ENCODE results near the gene RASGEF1C.

RASGEF1C gene

DNA sequence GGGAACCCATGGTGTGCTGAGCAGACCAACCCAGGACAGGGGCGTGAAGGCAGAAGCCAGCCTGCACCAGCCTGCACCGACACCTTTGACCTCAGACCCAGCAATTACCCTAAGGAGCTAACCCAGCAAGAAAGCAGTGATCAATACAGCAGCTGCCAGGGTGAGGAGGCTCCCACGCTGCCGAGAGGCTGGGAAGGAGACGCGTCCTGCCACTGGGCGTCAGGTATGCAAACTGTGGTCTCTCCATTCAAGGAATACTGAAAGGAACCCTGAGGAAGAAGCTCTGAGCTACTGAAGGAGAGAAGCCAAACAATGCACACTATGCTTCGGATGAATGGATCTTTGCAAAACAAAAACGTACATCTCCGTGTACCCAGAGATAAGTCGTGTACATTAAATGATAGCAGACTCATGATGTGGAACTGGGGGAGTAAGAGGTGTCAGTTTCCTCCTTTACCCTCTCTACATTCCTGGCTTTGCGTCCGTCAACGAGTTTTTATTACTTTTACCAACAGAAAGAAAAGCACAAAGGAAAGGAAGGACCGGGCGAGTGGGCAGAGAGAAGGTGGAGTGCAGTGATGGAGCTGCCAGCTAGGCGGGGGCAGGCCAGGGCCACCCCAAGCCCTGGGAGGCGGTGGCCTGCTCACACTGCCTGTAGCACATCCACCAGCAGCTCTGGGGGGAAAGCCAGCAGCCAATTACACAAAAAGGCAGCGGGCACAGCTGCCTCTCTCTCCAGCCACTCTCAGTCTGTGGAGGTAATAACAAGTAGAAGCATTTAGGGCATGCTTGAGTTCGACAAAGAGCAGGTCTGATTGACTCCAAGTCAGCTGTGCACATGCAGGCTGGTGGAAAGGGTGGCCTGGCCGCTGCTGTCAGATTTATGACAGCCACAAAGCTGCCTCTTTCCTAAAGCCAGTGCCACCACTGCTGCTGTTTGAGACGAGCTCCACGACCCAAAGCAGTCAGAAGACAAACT is 29.3 kb downstream of the RASGEF1C start:
- DNase-seq: no peak

DNA sequence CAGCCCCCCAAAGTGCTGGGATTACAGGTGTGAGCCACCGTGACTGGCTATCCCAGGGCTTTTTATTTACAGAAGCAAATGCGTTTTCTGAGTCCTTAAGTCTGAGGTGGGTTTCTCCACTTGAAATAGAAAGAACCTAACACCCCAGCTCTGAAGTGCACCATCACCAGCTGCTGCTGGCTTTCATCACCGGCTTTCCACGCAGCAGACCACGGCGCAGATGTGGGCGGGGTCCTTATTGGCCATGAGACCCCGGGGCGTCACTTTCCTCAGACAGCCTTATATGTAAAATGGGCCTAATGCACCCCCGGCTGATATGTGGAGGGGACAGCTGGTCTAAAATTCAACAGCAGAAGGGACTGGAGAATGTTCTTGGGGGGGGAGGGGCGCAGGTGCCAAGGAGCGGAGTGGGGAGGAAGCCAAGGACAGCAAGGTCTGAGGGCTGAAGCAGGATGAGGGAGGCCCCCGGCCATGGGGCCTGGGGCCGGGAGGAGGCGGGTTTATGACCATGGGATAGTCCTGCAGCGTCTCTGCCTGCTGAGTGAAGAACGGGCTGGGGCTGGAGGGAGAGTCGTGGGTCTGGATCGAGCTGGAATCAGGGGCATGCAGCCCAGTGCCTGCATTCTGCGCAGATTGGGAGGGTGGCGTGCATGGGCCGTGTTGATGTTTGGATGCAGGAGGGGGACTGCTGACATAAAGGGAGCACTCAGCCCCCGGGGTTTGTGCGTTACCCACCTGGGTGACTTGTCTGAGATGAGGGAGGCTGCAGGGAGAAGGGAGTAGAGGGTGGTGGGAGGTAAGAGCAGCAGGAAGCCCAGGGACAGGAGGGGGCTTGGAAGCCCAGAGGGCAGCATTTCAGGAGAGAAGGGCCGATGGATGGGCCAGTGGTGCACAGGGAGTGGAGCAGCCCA is 30.2 kb downstream of the RASGEF1C start:
- DNase-seq: no peak

DNA sequence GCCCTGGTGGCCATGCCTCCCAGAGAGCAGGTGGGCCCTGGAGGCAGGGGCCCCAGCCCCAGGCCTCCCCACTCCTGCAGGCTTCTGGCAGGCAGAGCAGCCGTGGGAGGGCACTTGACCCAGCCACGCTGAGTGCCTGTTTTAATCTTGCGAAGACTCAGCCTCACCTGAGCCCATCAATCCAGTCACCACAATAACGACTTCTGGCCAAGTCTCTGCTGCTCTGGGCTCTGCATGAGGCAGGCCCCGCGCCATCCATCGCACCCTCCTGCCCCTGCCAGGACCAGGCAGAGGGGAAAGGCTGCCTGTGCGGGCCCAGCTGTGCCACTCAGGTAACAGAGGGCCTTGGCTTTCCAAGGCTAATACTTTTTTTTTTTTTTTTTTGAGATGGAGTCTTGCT is 32.8 kb downstream of the RASGEF1C start:
- DNase-seq: no peak

DNA sequence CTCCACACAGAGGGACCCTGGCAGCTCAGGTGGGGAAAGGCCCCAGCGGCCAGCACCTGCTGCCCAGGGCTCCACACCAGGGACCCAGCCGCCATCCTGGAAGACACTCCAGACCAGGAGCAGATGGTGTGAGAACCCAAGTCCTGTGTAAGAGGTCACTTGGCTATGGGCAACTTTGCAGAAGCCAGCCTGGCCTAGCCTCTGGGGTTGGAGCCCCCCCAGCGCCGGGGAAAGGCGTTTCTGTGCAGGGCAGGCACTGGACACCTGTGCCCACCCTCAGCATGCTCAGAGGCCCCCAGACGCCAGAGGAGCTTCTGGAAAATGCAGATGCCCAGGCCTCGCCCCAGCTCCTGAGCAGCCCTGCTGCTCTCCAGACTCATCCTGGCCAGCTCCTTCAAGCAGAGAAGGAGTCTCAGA is 34.0 kb downstream of the RASGEF1C start:
- DNase-seq: no peak

DNA sequence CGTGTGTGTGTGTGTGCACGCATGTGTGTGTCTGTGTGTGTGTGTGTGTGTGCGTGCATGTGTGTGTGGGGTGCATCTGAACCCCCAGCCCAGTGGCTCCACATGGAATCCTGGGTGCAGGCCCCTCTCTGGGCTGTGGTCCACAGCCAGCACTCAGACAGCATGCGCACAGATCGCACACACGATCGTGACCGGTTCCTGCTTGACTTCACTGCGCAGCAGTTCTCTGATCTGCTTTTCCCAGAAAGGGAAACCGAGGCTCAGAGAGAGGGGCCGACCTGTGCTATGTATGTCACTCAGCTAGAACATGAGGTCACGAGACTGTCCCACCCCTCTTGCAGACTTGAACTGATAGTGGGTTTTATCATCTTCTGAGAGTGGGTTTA is 34.4 kb downstream of the RASGEF1C start:
- DNase-seq: no peak

DNA sequence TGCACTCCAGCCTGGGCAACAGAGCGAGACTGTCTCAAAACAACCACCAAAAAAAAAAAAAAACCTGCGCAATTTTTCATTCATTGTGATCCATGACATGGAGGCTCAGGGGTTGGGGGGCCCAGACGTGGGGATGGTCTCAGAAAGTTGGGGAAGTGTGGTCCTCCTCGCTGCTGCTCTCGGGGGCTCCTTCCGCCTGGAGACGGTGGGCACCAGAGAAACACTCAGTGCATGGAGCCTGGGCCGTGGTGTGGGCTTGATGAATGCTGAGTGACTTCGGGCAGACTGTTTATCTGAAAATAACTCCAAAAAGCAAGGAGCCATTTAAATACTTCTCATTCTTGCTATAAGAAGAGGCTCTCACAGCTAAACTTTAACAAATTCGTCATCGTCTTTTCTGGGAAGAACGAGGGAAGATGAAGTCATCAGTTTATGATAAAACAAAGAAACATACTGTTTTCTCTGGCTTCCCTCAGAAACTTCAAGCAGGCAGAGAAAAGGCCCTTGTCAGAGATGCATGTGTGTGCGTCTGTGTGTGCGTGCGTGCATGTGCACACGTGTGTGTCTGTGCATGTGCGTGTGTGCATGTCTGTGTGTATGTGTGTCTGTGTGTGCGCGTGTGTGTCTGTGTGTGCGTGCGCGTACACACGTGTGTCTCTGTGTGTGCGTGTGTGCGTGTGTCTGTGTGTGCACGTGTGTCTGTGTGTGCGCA is 35.0 kb downstream of the RASGEF1C start:
- DNase-seq: no peak

DNA sequence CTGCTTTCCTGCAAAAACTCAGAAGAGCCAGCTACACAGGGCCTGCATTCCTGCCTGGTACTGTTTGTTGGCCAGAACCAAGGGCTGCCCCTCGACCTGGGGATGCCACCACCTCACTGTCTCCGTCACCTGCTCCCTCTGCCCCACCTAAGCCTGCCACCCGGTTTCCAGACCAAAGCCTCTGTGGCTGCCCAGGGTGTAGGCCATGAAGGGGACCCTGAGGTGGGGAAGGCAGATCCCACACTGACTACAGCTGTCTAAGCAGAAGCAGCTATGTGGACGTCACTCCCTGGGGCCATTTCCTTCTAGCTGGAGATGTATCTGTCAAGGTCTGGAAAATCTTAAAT is 35.8 kb downstream of the RASGEF1C start:
- no peak for DNase-seq

DNA sequence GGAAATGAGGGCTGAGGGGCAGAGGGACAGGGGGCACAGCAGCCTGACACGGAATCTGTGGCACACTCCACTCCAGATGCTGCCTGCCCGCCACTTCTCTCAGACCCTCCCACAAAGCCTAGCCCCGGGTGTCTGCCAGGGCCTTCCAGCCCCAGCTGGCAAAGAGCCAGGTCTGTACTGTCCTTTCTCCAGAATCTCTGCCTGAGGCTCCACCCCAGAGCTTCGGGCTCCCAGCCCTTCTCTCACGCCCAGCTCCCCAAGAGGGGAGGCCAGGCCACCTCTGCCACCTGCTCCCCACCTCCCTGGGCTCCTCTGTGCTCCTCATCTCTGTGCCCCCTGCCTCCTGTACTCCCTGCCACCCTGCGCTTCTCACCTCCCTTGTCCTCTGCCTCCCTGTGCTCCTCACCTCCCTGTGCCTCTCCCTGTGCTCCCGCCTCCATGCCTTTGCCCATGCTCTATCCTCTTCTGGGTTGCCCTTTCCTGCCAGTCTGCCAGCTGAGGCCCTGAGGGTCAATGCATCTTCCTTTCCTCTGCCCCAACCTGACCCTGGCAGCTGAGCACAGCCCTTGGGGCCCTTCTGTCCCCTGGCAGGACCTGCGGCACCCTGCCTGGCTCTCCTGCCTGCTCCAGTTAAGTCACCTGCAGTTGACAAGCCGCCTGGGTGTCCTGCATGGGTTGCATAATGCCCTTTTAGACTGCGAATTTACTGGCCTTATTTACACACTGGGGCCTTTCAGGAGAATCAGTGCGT is 36.4 kb downstream of the RASGEF1C start:
- DNase-seq: no peak

DNA sequence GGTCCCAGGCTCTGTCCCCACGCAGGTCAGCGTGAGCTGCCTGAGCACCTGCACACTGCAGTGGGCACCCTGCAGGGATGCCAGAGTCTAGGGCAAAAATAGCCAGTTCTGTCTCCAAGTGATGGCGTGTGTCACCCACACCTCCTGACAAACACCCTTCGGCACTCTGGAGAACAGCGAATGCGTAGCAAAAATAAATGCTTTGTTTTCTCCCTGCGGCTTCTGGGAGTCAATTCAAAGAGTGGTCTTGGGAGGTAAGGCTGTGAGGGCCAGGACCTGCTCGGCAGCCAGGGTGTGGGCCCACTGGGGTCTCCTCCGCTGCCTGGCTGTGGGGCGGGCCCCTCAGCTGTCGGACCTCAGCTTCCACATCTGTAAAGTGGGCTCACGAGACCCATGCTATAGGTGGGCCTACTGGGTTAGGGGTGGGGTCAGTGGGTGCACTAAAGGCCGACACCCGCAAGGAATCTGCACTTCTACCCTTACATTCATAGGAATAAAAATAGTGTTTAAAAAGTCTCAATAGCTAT is 37.4 kb downstream of the RASGEF1C start:
- no peak for DNase-seq

DNA sequence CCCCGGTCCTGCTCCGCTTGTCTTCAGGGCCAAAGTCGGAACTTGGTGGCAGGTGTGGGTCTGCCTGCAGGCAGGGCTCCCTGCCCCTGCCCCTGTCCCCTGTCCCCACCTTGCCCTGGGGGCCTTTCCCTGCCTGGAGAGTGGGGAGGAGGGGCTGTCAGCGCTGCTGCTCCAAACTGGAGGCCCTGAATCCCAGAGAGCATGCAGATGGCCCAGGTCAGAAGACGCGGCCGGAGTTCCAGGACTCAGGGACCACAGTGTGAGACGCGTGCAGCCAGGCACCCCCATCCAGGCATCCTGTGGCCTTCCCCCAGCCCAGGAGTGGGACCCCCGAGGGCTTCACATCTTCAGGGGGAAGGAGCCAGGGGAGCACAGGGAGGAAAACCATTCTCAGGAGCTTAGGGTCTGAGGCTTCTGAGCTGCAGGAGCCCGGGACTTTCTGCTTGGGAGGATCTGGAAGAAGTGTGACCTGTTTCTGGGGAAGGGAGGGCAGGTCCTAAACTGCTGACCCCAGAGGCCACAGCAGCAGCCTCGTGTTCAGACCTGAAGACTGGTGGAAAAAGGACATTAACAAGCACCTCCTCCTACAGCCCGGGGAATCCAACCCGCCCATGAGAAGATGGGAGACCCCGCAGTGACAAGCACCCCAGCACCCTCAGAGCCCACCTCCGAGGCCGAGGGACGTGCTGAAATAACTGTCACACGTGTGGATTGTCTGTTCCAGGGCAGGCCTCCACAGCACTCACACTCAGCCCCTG is 38.0 kb downstream of the RASGEF1C start:
- DNase-seq: no peak

DNA sequence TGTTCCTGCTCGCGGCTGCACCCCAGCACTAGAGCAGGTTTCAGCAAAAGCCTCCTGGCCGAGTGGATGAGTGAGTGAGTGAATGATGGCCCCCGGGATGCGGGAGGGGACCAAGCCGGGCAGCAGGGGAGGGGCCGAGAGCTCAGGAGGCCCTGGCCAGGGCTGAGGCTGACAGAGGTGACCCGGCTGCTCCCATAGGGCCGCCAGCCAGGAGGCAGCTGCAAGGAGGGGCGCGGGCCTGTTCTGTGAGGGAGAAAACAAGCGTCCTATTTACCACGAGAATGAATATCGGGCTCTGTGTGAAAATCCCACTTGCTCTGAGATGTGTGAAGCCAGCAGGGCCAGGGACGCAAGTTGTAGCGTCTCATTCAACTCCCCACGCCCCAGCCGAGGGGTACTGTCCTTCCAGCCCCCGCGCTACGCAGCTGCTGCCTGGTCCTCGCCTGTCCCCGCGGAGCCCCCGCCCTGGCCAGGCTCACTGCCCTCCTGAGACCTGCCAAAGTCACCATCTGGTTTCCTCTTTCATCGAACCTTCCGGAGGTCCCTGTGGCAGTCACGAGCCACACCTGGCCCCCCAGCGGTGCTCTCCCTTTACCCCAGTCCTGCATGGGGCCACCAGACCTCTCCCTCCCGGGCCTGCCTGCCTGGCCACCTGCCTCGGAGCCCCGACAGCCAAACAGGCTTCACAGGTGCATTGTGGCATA is 38.8 kb downstream of the RASGEF1C start:
- no peak for DNase-seq

DNA sequence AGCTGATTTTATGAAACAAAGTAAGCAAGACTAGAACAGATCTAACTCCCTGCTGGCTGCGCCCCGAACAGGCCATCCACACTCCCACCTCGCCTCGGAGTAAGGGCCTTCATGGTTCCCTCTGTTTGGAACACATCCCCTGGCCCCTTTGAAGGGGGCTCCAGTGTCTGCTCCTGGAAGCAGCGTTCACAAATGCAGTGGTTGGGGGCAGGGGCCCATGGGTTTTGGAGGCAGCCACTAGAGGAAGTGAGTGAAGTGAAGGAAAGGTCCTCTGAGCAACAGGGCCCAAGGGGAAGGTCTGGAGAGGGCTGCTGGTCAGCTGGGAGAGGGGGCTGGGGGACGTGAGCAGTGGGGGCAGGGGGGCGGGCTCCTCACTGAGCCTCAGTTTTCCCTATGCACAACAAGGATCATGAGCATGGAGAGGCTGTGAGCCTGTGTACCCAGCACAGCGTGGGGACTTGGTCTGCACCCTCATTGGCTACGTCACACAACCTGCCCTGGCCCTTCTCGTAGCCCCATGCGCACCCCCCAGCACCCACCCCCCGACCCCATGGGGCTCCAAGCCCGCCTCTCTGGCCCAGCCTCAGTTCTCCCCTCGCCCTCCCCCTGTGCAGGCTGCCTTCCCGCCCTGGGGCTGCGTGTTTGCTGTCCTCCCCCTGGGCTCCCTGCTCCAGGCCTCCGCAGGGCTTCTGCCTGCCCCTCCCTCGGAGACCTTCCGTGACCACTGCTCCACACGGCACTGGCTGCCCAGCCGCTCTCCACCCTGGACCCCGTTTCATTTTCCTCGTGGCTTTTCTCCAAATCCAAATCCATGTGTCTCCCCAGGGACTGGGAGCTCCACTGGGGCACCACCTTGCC is 39.5 kb downstream of the RASGEF1C start:
- no peak for DNase-seq

DNA sequence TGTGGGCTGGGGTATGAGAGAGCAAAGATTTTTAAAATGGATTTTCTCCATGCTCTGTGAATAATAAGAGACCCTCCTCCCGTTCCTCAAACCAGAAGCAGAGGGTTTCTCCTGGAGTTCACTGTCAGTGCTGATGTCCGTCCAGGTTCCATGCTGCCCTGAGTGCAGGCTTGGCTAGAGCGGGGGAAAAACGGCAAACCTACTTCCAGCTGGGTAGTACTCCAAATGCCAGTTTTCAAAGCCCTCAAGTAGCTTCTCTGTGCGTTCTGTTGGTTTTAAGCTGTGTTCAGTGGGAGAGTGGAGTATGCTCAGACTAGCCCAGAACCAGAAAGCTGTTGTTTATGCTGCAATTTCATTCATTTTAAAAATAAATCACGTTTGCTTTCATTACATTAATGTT is 40.3 kb downstream of the RASGEF1C start:
- DNase-seq: no peak

DNA sequence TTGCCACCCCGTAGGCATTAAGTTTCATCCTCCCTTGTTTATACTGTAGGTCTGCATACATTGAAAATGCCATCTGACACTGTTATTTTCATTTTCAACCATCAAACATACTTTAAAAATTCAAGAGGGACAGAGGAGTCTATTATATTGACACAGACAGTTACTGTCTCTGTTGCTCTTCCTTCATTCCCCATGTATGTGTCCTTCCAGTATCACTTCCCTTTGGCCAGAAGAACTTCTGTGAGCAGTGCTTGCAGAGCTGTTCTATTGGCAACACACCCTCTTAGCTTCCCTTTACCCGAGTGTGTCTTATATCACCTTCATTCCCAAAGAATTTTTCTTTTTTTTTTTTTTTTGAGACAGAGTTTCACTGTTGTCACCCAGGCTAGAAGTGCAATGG is 42.8 kb downstream of the RASGEF1C start:
- no peak for DNase-seq

DNA sequence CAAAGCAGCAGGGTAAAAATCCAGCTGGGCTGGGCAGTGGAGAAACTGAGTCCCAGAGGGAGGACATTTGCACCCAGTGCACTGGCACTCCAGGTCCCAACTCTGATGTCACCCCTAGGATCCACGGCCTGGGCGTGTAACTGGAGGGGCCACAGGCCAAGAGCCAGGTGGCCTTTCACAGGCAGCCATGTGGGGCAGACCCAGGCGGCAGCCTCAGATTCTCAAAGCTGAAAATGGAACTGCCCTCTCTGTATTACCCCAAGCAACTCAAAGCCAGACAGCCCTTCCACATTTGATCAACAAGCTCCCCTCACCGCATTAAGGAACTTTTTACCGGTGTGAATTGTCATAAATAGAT is 46.7 kb downstream of the RASGEF1C start:
- no peak for DNase-seq

DNA sequence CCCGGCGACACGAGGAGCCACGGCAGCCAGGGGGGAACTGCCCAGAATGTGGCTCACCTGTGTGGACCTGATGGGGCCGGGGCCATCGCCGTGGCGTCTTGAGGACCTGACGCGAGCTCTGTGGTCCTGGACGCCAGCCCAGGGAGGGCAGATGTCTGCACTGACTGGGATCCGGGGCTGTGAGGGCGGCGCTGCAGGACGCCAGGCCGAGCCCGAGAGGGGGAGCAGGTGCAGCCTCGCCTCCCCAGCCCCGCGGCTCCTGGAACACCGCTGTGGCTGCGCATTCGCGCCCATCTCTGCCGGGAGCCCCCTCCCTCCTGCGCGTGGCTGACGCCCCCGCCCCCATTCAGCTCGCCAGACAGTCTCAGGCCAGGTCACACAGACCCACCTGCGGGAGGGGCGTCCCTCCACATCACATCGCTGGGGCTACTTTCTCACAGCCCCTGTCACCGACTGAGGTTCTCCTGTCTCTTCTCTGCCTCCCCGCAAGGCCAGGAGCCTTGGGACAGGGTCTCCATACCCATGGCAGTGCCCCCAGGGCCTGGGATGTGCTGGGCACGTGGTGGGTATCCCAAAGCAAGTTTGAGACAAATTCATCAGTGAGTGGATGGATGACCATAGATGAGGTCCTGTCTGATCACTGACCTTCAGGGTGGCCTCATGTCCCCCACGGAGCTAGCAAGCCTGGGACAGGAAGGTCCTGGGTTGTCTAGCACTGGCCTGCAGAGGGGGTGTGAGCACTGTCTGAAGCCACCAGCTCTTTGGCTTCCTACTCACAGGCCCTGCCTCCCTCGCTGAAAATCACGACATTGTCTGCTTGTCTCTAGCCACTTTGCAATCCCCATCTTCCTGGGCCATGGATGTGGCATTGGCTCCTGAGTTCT is 47.3 kb downstream of the RASGEF1C start:
- DNase-seq: peak; percentile 51

DNA sequence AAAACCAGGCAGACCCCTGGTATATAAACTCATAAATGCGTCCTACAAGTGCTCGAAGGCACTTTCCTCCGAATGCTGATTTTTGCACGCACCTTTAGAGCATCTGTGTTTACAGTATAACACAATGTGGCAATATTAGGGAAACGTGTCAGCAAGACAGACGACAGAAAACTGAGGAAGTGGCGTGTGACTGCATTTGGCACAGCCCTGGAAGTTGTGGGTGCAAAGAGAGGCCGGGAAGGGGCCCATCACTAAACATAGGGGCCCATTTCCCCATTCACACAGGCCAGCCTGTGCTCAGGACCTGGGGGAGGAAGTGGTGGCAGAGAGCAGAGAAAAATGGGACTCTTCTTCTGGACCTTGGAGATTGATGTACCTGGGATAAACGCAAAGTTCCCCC is 48.2 kb downstream of the RASGEF1C start:
- no peak for DNase-seq

DNA sequence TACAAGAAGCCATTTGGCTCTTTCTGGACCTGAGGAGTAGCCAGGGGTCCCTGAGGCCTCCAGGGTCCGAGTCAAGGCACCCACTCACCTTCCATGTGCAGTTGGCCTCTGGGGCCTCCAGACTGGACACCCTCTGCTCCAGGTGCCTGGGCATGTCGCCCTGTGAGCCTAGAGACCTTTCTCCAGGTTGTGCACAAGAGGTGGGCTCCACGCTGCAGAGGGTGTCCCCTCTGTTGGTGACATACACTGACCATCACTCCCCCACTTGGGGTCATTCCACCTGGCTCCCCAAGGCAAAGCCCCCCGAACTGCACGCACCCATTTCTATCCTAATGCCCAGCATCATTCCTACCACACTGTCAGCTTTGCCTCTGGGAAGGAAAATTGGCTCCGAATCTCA is 48.8 kb downstream of the RASGEF1C start:
- DNase-seq: no peak

DNA sequence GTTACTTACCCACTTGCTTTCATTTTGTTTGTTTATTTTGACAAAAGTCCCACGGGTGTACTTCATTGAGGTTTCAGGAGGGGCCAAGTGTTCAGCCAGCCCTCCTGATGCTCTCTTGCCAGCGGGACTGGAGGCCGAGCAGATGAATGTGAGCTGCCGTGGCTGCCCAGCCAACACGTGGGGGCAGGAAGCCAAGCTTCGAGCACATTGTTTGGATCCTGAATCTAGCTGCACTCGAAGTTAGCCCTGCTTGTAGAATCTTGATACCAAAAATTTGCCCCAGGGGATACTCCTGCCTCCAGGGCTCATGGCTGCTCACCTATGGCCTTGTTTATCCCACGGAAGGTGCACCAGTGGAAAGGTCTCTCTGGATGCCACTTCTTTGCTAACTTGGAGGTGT is 49.3 kb downstream of the RASGEF1C start:
- no peak for DNase-seq
